HEK293 (cell line): ENCODE results near the gene MOG.

Experiments
- CTCF ChIA-PET: fragments of 350-600 bp; formaldehyde crosslinking; extraction: SDS; loops from one replicate; lab custom pipeline; 2021; ENCODE audit warnings: antibody characterized with exemption; lab: Yijun Ruan, JAX
- POLR2A ChIA-PET: fragments of 300-600 bp; formaldehyde crosslinking; extraction: SDS; loops from one replicate; lab custom pipeline; 2020; ENCODE audit warnings: antibody characterized with exemption, inconsistent platforms; lab: Yijun Ruan, JAX
- H3K27ac ChIP-seq: fragments of 200-500 bp; sonication (Bioruptor generic); 2 replicates; pipeline ENCODE4 v1.5.1; 2014; ENCODE audit warnings: low read depth, low read length, control low read depth, inconsistent platforms; ENCODE audit errors: extremely low read depth
- H3K36me3 ChIP-seq, 2 experiments: fragments of 200-500 bp in 1 of 2; sonication (Bioruptor generic) in 1 of 2; 1 replicate in 1 of 2; 2 replicates in 1 of 2; pipeline ENCODE4 v1.5.1; 2014 to 2017; ENCODE audit warnings: inconsistent platforms in 2 of 2, low read length in 2 of 2; ENCODE audit not compliant: control insufficient read depth in 2 of 2, insufficient read depth in 1 of 2
- H3K4me1 ChIP-seq: fragments of 200-500 bp; sonication (Bioruptor generic); 2 replicates; pipeline ENCODE4 v1.5.1; 2014; ENCODE audit warnings: mild to moderate bottlenecking, low read length, inconsistent platforms; ENCODE audit not compliant: control insufficient read depth, insufficient read depth
- H3K4me3 ChIP-seq: 2 replicates; pipeline ENCODE4 v1.5.1; 2011; ENCODE audit warnings: low read depth, mild to moderate bottlenecking, control low read depth, low read length, moderate library complexity
- H3K9me3 ChIP-seq: fragments of 200-500 bp; sonication (Bioruptor generic); 2 replicates; pipeline ENCODE4 v1.5.1; 2014; ENCODE audit warnings: low read depth, low read length, inconsistent platforms; ENCODE audit not compliant: control insufficient read depth, insufficient read depth
- FEZF1 ChIP-seq: fragments of 450-650 bp; formaldehyde crosslinking; IDR thresholded peaks from 2 replicates; pipeline ENCODE4 v1.5.1; 2016; ENCODE audit warnings: missing biosample characterization, missing genetic modification characterization
- KLF9 ChIP-seq: fragments of 450-650 bp; formaldehyde crosslinking; IDR thresholded peaks from 2 replicates; pipeline ENCODE4 v1.5.1; 2016; ENCODE audit warnings: missing biosample characterization, missing genetic modification characterization, low read depth
- PRDM1 ChIP-seq: fragments of 450-650 bp; formaldehyde crosslinking; IDR thresholded peaks from 2 replicates; pipeline ENCODE4; 2016; ENCODE audit warnings: missing biosample characterization, missing genetic modification characterization
- SP3 ChIP-seq: fragments of 450-650 bp; formaldehyde crosslinking; IDR thresholded peaks from 2 replicates; pipeline ENCODE4 v1.5.1; 2016; ENCODE audit warnings: missing biosample characterization, missing genetic modification characterization
- WT1 ChIP-seq: fragments of 450-650 bp; formaldehyde crosslinking; IDR thresholded peaks from 2 replicates; pipeline ENCODE4 v1.5.1; 2016; ENCODE audit warnings: missing biosample characterization, missing genetic modification characterization
- ZBTB20 ChIP-seq: fragments of 450-650 bp; formaldehyde crosslinking; IDR thresholded peaks from 2 replicates; pipeline ENCODE4 v1.5.1; 2016; ENCODE audit warnings: missing biosample characterization, missing genetic modification characterization
- ZIC2 ChIP-seq: fragments of 450-650 bp; formaldehyde crosslinking; IDR thresholded peaks from 2 replicates; pipeline ENCODE4 v1.5.1; 2016; ENCODE audit warnings: missing biosample characterization, missing genetic modification characterization
- ZNF169 ChIP-seq: fragments of 450-650 bp; formaldehyde crosslinking; IDR thresholded peaks from 2 replicates; pipeline ENCODE4 v1.5.1; 2016; ENCODE audit warnings: missing biosample characterization, missing genetic modification characterization
- ZNF175 ChIP-seq: fragments of 450-650 bp; formaldehyde crosslinking; IDR thresholded peaks from 2 replicates; pipeline ENCODE4 v1.5.1; 2016; ENCODE audit warnings: missing biosample characterization, missing genetic modification characterization
- ZNF214 ChIP-seq: fragments of 450-650 bp; formaldehyde crosslinking; IDR thresholded peaks from 2 replicates; pipeline ENCODE4 v1.5.1; 2017; ENCODE audit warnings: missing biosample characterization, mild to moderate bottlenecking, missing genetic modification characterization, borderline replicate concordance
- ZNF23 ChIP-seq: fragments of 450-650 bp; formaldehyde crosslinking; IDR thresholded peaks from 2 replicates; pipeline ENCODE4 v1.5.1; 2016; ENCODE audit warnings: missing biosample characterization, missing genetic modification characterization, borderline replicate concordance
- ZNF248 ChIP-seq: fragments of 450-650 bp; formaldehyde crosslinking; IDR thresholded peaks from 2 replicates; pipeline ENCODE4 v1.5.1; 2017; ENCODE audit warnings: missing biosample characterization, missing genetic modification characterization
- ZNF37A ChIP-seq: fragments of 450-650 bp; IDR thresholded peaks from 2 replicates; pipeline ENCODE4 v1.5.1; 2018; ENCODE audit warnings: missing biosample characterization, missing genetic modification characterization
- ZNF501 ChIP-seq: fragments of 450-650 bp; formaldehyde crosslinking; IDR thresholded peaks from 2 replicates; pipeline ENCODE4 v1.5.1; 2016; ENCODE audit warnings: missing biosample characterization, missing genetic modification characterization
- ZNF654 ChIP-seq: fragments of 450-650 bp; formaldehyde crosslinking; IDR thresholded peaks from 2 replicates; pipeline ENCODE4 v1.5.1; 2016; ENCODE audit warnings: low read depth, missing biosample characterization, missing genetic modification characterization
- ZNF768 ChIP-seq: fragments of 450-650 bp; formaldehyde crosslinking; IDR thresholded peaks from 2 replicates; pipeline ENCODE4 v1.5.1; 2018; ENCODE audit warnings: missing biosample characterization, mild to moderate bottlenecking, missing genetic modification characterization
- ZNF791 ChIP-seq: fragments of 450-650 bp; formaldehyde crosslinking; IDR thresholded peaks from 2 replicates; pipeline ENCODE4 v1.5.1; 2016; ENCODE audit warnings: missing biosample characterization, missing genetic modification characterization
- ZXDB ChIP-seq: fragments of 450-650 bp; formaldehyde crosslinking; IDR thresholded peaks from 2 replicates; pipeline ENCODE4 v1.5.1; 2016; ENCODE audit warnings: missing biosample characterization, missing genetic modification characterization
- TF ChIP-seq, protein P1 (sequence below): fragments of 450-650 bp; formaldehyde crosslinking; IDR thresholded peaks from 2 replicates; pipeline ENCODE4 v1.5.1; 2017; ENCODE audit warnings: missing biosample characterization, missing genetic modification characterization
- TF ChIP-seq, protein P2 (sequence below): fragments of 450-650 bp; formaldehyde crosslinking; IDR thresholded peaks from 2 replicates; pipeline ENCODE4 v1.5.1; 2016; ENCODE audit warnings: missing biosample characterization, missing genetic modification characterization, low read depth
- TF ChIP-seq, protein P3 (sequence below): fragments of 450-650 bp; formaldehyde crosslinking; IDR thresholded peaks from 2 replicates; pipeline ENCODE4 v1.5.1; 2016; ENCODE audit warnings: missing biosample characterization, missing genetic modification characterization
- TF ChIP-seq, protein P4 (sequence below): fragments of 450-650 bp; formaldehyde crosslinking; IDR thresholded peaks from 2 replicates; pipeline ENCODE4 v1.5.1; 2016; ENCODE audit warnings: missing biosample characterization, missing genetic modification characterization
- TF ChIP-seq, protein P5 (sequence below): fragments of 450-650 bp; formaldehyde crosslinking; IDR thresholded peaks from 2 replicates; pipeline ENCODE4 v1.5.1; 2016; ENCODE audit warnings: missing biosample characterization, missing genetic modification characterization

The MOG gene

DNA sequence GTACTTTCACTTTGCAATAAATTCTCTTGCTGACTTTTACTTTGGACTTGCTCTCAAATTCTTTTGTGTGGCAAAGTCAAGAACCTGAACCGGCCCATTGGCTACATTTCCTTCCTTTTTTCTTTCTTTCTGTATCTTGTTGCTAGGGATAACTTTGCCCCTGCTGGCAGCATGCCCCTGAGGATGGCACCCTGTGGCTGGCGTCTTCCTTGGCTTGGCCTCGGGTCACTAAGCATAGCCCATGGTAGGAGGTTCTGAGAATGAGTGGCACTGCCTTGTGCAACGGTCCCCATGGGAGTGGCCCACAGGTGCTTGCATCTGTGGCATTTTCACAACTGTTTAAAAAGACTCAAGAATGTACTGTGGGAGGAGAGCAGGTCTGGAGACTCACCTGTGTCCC, 52.3 kb downstream of the MOG start:
- ChIA-PET POLR2A (interaction anchor here (1.5 kb wide), 1 partner anchor 40 kb away, joined by 4 read pairs; no protein-coding TSS in a partner anchor), CTCF (interaction anchor here (0.7 to 2.6 kb wide), 7 partner anchors 13 to 124 kb away, joined by 3 to 13 read pairs (median 3); no protein-coding TSS in a partner anchor)
- no peak overlapping the region for H3K27ac ChIP-seq
- no peaks in the 10 kb centered on the region for H3K4me1 ChIP-seq
- no peaks in the 10 kb centered on the region for H3K9me3 ChIP-seq
- H3K4me3 ChIP-seq = no peak overlapping the region
- TF ChIP-seq ZNF169 (tag by site-specific recombination) = no peak
- TF ChIP-seq PRDM1 (tag by site-specific recombination) = peak; percentile 52; the same call in 1 of the 2 replicates
- H3K36me3 ChIP-seq = no peaks in the 10 kb centered on the region

DNA sequence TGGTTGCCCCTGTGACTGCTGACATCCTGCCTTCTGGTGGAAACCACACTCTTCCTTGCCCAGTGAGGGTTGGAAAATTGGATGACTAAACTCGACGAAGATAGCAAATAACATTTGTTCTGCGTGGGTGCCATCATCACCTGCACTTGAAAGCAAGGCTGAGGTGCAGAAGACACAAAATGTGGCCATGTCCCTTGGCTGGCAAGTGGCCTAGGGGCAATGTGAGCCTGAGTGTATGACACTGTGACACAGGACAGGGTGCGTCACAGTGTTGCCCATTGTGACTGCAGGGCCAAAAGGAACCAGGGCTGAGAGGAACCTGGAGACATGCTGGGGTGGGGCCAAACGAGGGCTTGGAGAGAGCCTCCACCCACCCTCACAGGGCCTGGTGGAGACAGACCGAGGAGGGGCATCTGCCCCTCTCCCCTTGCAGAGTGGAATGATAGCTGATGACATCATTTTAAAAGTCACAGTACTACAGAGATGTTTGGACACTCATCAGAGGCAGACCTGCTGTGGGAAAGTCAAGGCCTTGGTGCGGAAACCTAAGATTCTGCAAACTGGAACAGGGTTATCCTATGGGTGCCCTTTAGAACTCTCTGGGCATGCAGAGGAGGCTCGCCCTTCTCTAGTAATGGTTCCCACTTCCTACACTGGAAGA, 53.5 kb downstream of the MOG start:
- H3K4me1 ChIP-seq = no peaks in the 10 kb centered on the region
- POLR2A ChIA-PET = no interaction called here
- no peak overlapping the region for H3K27ac ChIP-seq
- TF ChIP-seq, protein P1, sequence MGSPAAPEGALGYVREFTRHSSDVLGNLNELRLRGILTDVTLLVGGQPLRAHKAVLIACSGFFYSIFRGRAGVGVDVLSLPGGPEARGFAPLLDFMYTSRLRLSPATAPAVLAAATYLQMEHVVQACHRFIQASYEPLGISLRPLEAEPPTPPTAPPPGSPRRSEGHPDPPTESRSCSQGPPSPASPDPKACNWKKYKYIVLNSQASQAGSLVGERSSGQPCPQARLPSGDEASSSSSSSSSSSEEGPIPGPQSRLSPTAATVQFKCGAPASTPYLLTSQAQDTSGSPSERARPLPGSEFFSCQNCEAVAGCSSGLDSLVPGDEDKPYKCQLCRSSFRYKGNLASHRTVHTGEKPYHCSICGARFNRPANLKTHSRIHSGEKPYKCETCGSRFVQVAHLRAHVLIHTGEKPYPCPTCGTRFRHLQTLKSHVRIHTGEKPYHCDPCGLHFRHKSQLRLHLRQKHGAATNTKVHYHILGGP = no peak
- TF ChIP-seq, protein P2, sequence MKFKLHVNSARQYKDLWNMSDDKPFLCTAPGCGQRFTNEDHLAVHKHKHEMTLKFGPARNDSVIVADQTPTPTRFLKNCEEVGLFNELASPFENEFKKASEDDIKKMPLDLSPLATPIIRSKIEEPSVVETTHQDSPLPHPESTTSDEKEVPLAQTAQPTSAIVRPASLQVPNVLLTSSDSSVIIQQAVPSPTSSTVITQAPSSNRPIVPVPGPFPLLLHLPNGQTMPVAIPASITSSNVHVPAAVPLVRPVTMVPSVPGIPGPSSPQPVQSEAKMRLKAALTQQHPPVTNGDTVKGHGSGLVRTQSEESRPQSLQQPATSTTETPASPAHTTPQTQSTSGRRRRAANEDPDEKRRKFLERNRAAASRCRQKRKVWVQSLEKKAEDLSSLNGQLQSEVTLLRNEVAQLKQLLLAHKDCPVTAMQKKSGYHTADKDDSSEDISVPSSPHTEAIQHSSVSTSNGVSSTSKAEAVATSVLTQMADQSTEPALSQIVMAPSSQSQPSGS (tag by site-specific recombination) = peak; percentile 54; the same call in 1 of the 2 replicates
- H3K9me3 ChIP-seq = no peaks in the 10 kb centered on the region
- no peak overlapping the region for H3K4me3 ChIP-seq
- no peaks in the 10 kb centered on the region for H3K36me3 ChIP-seq
- CTCF ChIA-PET = interaction anchor here (1.0 to 2.7 kb wide), 7 partner anchors 8 to 124 kb away, joined by 3 to 13 read pairs (median 3); no protein-coding TSS in a partner anchor

DNA sequence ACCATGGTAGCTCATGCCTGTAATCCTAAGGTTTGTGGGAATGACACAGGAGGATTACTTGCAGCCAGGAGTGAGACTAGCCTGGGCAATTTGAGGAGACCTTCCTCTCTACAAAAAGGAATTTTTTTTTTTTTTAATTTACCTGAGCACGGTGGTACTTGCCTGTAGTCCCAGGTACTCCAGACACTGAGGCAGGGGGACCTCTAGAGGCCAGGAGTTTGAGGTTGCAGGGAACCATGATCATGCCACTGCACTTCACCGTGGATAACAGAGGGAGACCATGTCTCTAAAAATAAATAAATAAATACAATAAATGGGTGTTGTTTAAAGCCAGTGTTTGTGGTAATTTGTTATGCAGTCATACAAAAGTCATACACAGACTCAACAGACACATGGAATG, 64.0 kb downstream of the MOG start:
- ChIA-PET POLR2A (no interaction called here), CTCF (interaction anchor here (0.7 to 1.4 kb wide), 5 partner anchors 16 to 80 kb away, joined by 3 to 6 read pairs (median 4); no protein-coding TSS in a partner anchor)
- Histone ChIP-seq H3K36me3 (peaks cover 0 to 16% of the 10 kb centered on the region in 2 experiments; a peak in 1 of 3 replicates), H3K4me1 (no peaks in the 10 kb centered on the region; the same call in 1 of the 2 replicates), H3K9me3 (no peaks in the 10 kb centered on the region), H3K27ac (no peak overlapping the region), H3K4me3 (no peak overlapping the region)
- TF ChIP-seq KLF9 (no peak), ZNF768 (tag by site-specific recombination) (no peak), ZNF654 (tag by site-specific recombination) (no peak), ZNF169 (tag by site-specific recombination) (no peak), ZNF248 (no peak), ZXDB (no peak), FEZF1 (tag by site-specific recombination) (no peak), ZNF23 (no peak), ZNF791 (tag by site-specific recombination) (no peak), ZIC2 (tag by site-specific recombination) (no peak), SP3 (no peak), ZNF214 (tag by site-specific recombination) (no peak), ZBTB20 (tag by site-specific recombination) (no peak), ZNF501 (tag by site-specific recombination) (no peak), ZNF175 (tag by site-specific recombination) (no peak), WT1 (no peak), ZNF37A (tag by site-specific recombination) (no peak)
- TF ChIP-seq, protein P3, sequence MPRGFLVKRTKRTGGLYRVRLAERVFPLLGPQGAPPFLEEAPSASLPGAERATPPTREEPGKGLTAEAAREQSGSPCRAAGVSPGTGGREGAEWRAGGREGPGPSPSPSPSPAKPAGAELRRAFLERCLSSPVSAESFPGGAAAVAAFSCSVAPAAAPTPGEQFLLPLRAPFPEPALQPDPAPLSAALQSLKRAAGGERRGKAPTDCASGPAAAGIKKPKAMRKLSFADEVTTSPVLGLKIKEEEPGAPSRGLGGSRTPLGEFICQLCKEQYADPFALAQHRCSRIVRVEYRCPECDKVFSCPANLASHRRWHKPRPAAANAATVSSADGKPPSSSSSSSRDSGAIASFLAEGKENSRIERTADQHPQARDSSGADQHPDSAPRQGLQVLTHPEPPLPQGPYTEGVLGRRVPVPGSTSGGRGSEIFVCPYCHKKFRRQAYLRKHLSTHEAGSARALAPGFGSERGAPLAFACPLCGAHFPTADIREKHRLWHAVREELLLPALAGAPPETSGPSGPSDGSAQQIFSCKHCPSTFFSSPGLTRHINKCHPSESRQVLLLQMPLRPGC (tag by site-specific recombination) = no peak
- TF ChIP-seq, protein P4, sequence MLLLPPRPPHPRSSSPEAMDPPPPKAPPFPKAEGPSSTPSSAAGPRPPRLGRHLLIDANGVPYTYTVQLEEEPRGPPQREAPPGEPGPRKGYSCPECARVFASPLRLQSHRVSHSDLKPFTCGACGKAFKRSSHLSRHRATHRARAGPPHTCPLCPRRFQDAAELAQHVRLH (tag by site-specific recombination) = no peak
- TF ChIP-seq, protein P5, sequence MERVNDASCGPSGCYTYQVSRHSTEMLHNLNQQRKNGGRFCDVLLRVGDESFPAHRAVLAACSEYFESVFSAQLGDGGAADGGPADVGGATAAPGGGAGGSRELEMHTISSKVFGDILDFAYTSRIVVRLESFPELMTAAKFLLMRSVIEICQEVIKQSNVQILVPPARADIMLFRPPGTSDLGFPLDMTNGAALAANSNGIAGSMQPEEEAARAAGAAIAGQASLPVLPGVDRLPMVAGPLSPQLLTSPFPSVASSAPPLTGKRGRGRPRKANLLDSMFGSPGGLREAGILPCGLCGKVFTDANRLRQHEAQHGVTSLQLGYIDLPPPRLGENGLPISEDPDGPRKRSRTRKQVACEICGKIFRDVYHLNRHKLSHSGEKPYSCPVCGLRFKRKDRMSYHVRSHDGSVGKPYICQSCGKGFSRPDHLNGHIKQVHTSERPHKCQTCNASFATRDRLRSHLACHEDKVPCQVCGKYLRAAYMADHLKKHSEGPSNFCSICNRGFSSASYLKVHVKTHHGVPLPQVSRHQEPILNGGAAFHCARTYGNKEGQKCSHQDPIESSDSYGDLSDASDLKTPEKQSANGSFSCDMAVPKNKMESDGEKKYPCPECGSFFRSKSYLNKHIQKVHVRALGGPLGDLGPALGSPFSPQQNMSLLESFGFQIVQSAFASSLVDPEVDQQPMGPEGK (tag by site-specific recombination) = no peak
